Measurements from ENCODE around the gene HCRTR1.
A peak's percentile ranks its signal among the peaks of the same experiment; 100 is the strongest.
"Not testable (repeated sequence)": the region's sequence is repeated elsewhere in the genome, so short reads cannot be mapped to it uniquely, and the experiment has no call there.

Gene HCRTR1

GRCh38 chr1:31581821-31582810, 35.4 kb upstream of the HCRTR1 start:
- DNase-seq (ENCODE audit: low read depth in 2 of 2), result no peak

GRCh38 chr1:31583082-31583994, 34.2 kb upstream of the HCRTR1 start:
- no peak for DNase-seq (ENCODE audit: low read depth in 2 of 2)

GRCh38 chr1:31583995-31584868, 33.3 kb upstream of the HCRTR1 start:
- DNase-seq (ENCODE audit: low read depth in 2 of 2), result no peak

DNA sequence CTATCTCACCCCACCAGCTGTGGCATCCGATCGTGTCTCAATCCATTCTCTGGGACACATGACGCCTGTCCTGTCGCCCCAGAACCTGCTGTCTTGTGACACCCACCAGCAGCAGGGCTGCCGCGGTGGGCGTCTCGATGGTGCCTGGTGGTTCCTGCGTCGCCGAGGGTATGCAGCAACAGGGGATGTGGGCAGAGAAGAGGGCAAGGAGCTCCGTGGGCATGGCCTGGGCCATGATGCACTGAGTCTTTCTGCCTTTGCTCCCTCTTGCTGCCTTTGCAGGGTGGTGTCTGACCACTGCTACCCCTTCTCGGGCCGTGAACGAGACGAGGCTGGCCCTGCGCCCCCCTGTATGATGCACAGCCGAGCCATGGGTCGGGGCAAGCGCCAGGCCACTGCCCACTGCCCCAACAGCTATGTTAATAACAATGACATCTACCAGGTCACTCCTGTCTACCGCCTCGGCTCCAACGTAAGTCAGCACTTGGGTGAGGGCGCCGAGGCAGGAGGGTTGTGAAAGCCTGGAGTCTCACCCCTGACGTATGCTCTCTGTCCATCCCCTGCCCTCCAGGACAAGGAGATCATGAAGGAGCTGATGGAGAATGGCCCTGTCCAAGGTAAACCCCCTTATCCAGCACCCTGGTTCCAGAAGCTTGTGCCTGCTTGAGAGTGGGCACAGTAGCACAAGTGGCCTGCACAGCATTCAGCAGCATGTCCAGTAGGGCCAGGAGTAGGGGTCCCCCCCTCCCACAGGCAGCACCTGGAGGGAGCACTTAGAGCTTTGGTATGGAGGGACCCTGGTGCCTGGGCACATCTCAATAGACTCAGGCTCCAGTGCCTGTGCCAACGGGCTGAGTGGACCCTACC, 32.4 kb upstream of the HCRTR1 start:
- no peak for DNase-seq (ENCODE audit: low read depth in 2 of 2)

DNA sequence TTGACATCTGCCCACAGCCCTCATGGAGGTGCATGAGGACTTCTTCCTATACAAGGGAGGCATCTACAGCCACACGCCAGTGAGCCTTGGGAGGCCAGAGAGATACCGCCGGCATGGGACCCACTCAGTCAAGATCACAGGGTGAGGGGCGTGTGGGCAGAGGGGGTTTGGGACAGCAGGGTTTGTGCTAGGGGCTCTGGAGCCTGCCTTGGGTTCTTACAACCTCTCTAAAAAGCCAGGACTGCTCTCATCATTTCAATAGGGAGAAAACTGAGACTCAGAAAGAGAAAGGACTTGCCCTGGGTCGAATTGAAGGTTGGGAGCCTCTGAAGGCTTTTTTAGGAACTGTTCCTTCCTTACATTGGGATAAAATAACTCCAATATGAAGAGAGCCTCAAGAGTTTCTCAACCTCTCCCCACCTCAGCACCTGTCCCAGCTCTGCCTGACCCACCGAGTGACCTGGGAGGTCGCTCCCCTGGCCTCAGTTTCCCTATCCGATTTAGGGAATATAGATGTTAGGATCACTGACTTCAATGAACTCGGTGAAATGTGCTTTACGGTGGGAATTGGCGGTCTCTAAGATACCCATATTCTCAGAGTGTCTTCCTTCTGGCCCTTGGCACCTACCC, 31.6 kb upstream of the HCRTR1 start:
- DNase-seq (ENCODE audit: low read depth in 2 of 2), result no peak

DNA sequence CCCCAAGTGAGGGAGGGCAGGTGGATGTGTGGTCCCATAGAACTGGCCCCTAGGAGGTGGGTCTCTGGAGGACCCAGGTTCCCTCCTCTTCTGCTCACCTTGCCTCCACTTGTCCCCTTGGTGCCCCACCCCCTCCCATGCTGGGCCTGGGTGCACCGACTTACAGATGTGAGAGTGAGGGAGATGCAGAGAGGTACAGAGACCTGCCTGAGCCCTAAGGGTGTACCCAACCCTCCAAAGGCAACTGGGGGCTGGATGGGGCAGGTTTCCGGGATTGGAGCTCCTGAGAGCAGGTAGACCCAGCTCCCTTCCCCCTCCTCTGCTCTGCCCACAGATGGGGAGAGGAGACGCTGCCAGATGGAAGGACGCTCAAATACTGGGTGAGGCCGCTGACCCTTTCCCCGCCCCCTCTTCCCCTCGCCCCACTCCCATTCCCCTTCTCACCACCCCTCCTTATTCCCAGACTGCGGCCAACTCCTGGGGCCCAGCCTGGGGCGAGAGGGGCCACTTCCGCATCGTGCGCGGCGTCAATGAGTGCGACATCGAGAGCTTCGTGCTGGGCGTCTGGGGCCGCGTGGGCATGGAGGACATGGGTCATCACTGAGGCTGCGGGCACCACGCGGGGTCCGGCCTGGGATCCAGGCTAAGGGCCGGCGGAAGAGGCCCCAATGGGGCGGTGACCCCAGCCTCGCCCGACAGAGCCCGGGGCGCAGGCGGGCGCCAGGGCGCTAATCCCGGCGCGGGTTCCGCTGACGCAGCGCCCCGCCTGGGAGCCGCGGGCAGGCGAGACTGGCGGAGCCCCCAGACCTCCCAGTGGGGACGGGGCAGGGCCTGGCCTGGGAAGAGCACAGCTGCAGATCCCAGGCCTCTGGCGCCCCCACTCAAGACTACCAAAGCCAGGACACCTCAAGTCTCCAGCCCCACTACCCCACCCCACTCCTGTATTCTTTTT, 30.8 kb upstream of the HCRTR1 start:
- DNase-seq (ENCODE audit: low read depth in 2 of 2), result no peak

- DNase-seq (ENCODE audit: low read depth in 2 of 2), result not testable (repeated sequence)
Observed at GRCh38 chr1:31587328-31587699, 30.2 kb upstream of the HCRTR1 start.

GRCh38 chr1:31587720-31588423, 29.6 kb upstream of the HCRTR1 start:
- peak; percentile 31 to 44 for DNase-seq (ENCODE audit: low read depth in 2 of 2)

DNA sequence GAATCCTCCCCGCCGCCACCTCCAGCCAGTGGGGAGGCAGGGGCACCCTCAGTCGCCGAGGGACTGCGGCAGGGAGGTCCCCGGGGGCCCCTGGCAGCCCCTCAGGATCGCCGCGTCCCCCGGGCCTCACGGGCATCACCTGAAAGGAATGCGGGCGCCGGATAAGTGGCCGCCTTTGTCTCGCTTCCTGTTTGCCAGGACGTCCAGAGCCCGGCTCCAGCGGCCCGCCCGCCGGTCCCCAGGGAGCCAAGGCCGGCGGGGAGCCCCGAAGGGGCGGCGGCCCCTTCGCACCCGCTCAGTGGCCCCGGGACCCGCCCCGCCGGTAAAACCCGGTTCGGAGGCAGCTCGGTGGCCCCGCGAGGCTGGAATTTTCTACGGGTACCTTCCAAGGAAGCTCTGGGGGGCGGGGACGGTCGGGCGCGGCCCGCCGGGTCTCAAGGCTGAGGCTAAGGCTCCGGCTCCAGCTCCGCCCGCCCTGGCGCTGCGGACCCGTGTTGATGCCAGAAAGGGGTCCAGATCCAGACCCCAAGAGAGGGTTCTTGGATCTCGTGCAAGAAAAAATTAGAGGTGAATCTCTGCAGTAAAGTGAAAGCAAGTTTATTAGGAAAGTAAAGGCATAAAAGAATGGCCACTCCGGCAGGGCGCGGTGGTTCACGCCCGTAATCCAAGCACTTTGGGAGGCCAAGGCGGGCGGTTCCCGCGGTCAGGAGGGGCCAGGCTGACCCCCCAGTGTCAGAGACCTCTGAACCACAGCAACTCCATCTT, 28.6 kb upstream of the HCRTR1 start:
- no peak for DNase-seq (ENCODE audit: low read depth in 2 of 2)

- DNase-seq (ENCODE audit: low read depth in 2 of 2), result no peak
Observed at GRCh38 chr1:31591425-31592093, 25.9 kb upstream of the HCRTR1 start.

GRCh38 chr1:31592132-31592531, 25.4 kb upstream of the HCRTR1 start:
- no peak for DNase-seq (ENCODE audit: low read depth in 2 of 2)

- no peak for DNase-seq (ENCODE audit: low read depth in 2 of 2)
Observed at GRCh38 chr1:31593136-31593665, 24.3 kb upstream of the HCRTR1 start.

DNA sequence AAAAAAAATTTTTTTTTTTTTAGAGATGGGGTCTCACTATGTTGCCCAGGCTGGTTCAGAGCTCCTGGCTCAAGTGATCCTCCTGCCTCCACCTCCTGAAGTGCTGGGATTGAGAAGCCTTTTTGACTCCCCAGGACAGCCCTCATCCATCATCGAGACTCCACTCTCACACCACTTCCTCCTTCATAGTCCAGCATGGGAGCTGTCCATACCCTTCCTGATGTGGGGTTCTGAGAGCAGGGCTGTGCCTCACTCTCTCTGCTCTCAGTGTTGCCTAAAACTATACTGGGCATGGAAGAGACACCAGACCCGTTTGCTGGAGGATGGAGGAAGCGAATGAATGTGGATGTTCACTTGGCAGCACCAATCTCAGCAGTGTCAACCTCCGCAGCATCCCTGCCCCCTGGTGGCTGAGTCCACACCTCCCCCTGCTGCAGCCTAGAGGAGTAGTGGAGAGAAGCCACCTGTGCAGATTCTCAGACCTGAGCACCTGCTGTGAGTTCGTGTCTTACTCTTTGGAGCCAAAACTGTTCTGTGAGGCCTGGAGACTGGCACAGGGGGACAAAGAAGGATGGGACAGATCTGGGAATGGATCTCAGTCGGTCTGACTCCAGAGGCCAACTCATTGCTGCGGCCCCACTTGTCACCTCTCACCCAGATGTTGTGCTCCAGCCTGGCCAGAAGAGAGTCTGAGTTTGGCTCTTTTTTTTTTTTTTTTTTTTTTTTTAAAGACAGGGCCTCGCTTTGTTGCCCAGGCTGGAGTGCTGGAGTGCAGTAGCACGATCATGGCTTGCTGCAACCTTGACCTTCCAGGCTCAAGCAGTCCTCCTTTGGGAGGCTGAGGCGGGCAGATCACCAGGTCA, 23.5 kb upstream of the HCRTR1 start:
- peak; percentile 47 to 53 for DNase-seq (ENCODE audit: low read depth in 2 of 2)

- DNase-seq (ENCODE audit: low read depth in 2 of 2), result no peak
Observed at GRCh38 chr1:31595836-31596736, 21.4 kb upstream of the HCRTR1 start.

DNA sequence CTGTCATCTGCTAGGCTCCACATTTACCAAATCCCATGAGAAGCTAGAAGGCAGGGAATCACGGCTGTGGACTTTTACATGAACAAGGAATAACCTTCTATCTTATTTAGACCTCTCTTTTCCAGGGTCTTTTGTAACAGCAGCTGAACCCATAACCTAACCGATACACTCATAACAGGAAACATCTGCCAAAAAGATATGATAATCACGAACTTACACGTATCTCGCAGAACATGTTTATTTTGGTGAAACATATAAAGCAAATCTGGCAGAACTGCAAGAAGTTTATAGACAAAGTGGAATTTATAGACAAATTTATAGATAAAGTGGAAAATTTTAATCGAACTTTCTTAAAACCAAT, 20.8 kb upstream of the HCRTR1 start:
- no peak for DNase-seq (ENCODE audit: low read depth in 2 of 2)

Measured in stimulated activated CD8-positive, alpha-beta memory T cell treated with anti-CD3 and anti-CD28 coated beads, Interleukin-15, amount 100 ng/mL, for 48 hours (primary cell).